HepG2 (cell line): ENCODE results near the gene ZKSCAN8. TPM values are rescaled to one million over a fixed set of nuclear protein-coding genes. Genes with fewer than 3 reads are reported as not detected.

Experiments
- ATAC-seq: fragments of 200-7000 bp; cut with Tn5 transposase; 3 replicates; pipeline ENCODE4 v1.9.1; 2020; ENCODE audit warnings: mild to moderate bottlenecking, moderate library complexity
- BruUV-seq: library from RNA; stranded (reverse); fragments of 400-500 nt; replicated peaks from 2 replicates; lab custom pipeline; 2021; lab: Mats Ljungman, UMichigan
- CTCF ChIA-PET: fragments of 300-600 bp; formaldehyde crosslinking; extraction: SDS; loops from one replicate; lab custom pipeline; 2021; ENCODE audit warnings: low total read pairs, inconsistent platforms, low intra/inter-chr PET ratio; lab: Yijun Ruan, JAX
- POLR2A ChIA-PET: fragments of 350-600 bp; sonication (Branson Sonifier 250); formaldehyde crosslinking; loops from one replicate; lab custom pipeline; 2020; ENCODE audit warnings: antibody characterized with exemption, inconsistent platforms; lab: Yijun Ruan, JAX
- DNase-seq: peaks from one replicate; pipeline ENCODE4 v3.0.0-alpha.2; 2015; ENCODE audit warnings: low spot score
- FAIRE-seq: peaks from 3 replicates; lab custom pipeline; 2011; peaks lifted over from hg19 to GRCh38; lab: Jason Lieb, UNC
- H2AFZ ChIP-seq: one replicate; pipeline ENCODE4 v1.6.1; 2011; ENCODE audit warnings: low read length, inconsistent platforms
- H3K27ac ChIP-seq: fragments of 300-600 bp; 3 replicates; pipeline ENCODE4 v1.8.0; 2011; ENCODE audit warnings: mixed run types, mild to moderate bottlenecking, mixed read lengths, low read length, inconsistent platforms; ENCODE audit not compliant: insufficient read depth; ENCODE audit errors: extremely low read length
- H3K27me3 ChIP-seq, 2 experiments: fragments of 200-600 bp in 1 of 2; 2 replicates in 1 of 2; 3 replicates in 1 of 2; pipeline versions ENCODE4 v1.6.0 to v1.8.0; 2011; ENCODE audit warnings: low read length in 2 of 2, mild to moderate bottlenecking in 2 of 2, moderate library complexity in 2 of 2, inconsistent platforms in 1 of 2; ENCODE audit not compliant: insufficient read depth in 2 of 2, control insufficient read depth in 1 of 2
- H3K36me3 ChIP-seq, 2 experiments: fragments of 200-600 bp in 1 of 2; replicated peaks in 1 of 2; 2 replicates in 1 of 2; 3 replicates in 1 of 2; pipeline versions ENCODE4 v1.5.1 to v1.8.0; 2011; ENCODE audit warnings: low read length in 2 of 2, inconsistent platforms in 1 of 2; ENCODE audit not compliant: insufficient read depth in 2 of 2, control insufficient read depth in 1 of 2
- H3K4me1 ChIP-seq: 2 replicates; pipeline ENCODE4 v1.5.1; 2012; ENCODE audit warnings: low read length, inconsistent platforms; ENCODE audit not compliant: insufficient read depth
- H3K4me2 ChIP-seq: 2 replicates; pipeline ENCODE4 v1.6.0; 2011; ENCODE audit warnings: low read depth, low read length, inconsistent platforms
- H3K4me3 ChIP-seq, 3 experiments: fragments of 200-600 bp in 1 of 3; sonication (generic), shearing (Covaris generic) in 1 of 3; replicated peaks in 1 of 3; 2 replicates each; pipeline ENCODE4 v1.5.1; 2011 to 2016; ENCODE audit warnings: low read length in 3 of 3, inconsistent platforms in 2 of 3, low read depth in 2 of 3, mild to moderate bottlenecking in 2 of 3, control low read depth in 1 of 3, mixed read lengths in 1 of 3; ENCODE audit not compliant: insufficient read depth in 1 of 3
- H3K79me2 ChIP-seq: one replicate; pipeline ENCODE4 v1.6.1; 2011; ENCODE audit warnings: low read length, inconsistent platforms; ENCODE audit not compliant: insufficient read depth
- H3K9ac ChIP-seq: 2 replicates; pipeline ENCODE4 v1.6.0; 2011; ENCODE audit warnings: mild to moderate bottlenecking, low read depth, low read length, inconsistent platforms; ENCODE audit not compliant: insufficient read depth
- H3K9me3 ChIP-seq: 2 replicates; pipeline ENCODE4 v1.5.1; 2012; ENCODE audit warnings: mild to moderate bottlenecking, low read length
- H4K20me1 ChIP-seq: 2 replicates; pipeline ENCODE4 v1.6.0; 2011; ENCODE audit warnings: inconsistent platforms, mild to moderate bottlenecking, low read length, moderate library complexity; ENCODE audit not compliant: insufficient read depth
- IKZF4 ChIP-seq: sonication (generic); formaldehyde crosslinking; IDR thresholded peaks from 2 replicates; pipeline ENCODE4 v1.5.1; 2020; ENCODE audit warnings: borderline replicate concordance, mild to moderate bottlenecking, low read depth, missing genetic modification reagents; ENCODE audit errors: not compliant biosample characterization
- MBD4 ChIP-seq: IDR thresholded peaks from 2 replicates; pipeline ENCODE4 v1.6.1; 2012; ENCODE audit warnings: low read length, inconsistent platforms, borderline replicate concordance
- MEIS1 ChIP-seq: sonication (generic); formaldehyde crosslinking; IDR thresholded peaks from 2 replicates; pipeline ENCODE4 v1.9.0; 2021; ENCODE audit warnings: mild to moderate bottlenecking, missing genetic modification reagents, moderate library complexity, borderline replicate concordance
- NFE2L1 ChIP-seq: sonication (generic); formaldehyde crosslinking; IDR thresholded peaks from 2 replicates; pipeline ENCODE4 v1.4.0; 2020; ENCODE audit warnings: missing genetic modification reagents, mild to moderate bottlenecking, borderline replicate concordance
- NR1H2 ChIP-seq: sonication (generic); formaldehyde crosslinking; IDR thresholded peaks from 2 replicates; pipeline ENCODE4 v1.8.1; 2022; ENCODE audit warnings: low read depth, missing genetic modification reagents, borderline replicate concordance
- RAD21 ChIP-seq: fragments of 450-650 bp; formaldehyde crosslinking; IDR thresholded peaks from 2 replicates; pipeline ENCODE4 v1.5.0; 2020; ENCODE audit warnings: mild to moderate bottlenecking
- RBAK ChIP-seq: sonication (generic); formaldehyde crosslinking; IDR thresholded peaks from 2 replicates; pipeline ENCODE4 v1.5.1; 2020; ENCODE audit warnings: mild to moderate bottlenecking, missing genetic modification reagents
- SMC3 ChIP-seq: IDR thresholded peaks from 2 replicates; pipeline ENCODE4 v1.6.1; 2011; ENCODE audit warnings: low read length, improper control_type of control experiment
- SNAPC2 ChIP-seq: sonication (generic); formaldehyde crosslinking; IDR thresholded peaks from 2 replicates; pipeline ENCODE4 v1.8.1; 2022; ENCODE audit warnings: mild to moderate bottlenecking, missing genetic modification reagents
- ZBTB1 ChIP-seq: sonication (generic); formaldehyde crosslinking; IDR thresholded peaks from 2 replicates; pipeline ENCODE4 v1.4.0; 2020; ENCODE audit warnings: missing genetic modification reagents, borderline replicate concordance
- ZBTB38 ChIP-seq: sonication (generic); formaldehyde crosslinking; IDR thresholded peaks from 2 replicates; pipeline ENCODE4 v1.5.1; 2020; ENCODE audit warnings: mild to moderate bottlenecking, missing genetic modification reagents
- ZMYM2 ChIP-seq: sonication (generic); formaldehyde crosslinking; IDR thresholded peaks from 2 replicates; pipeline ENCODE4 v1.8.0; 2022; ENCODE audit warnings: mild to moderate bottlenecking, missing genetic modification reagents
- ZNF230 ChIP-seq: sonication (generic); formaldehyde crosslinking; IDR thresholded peaks from 2 replicates; pipeline ENCODE4 v1.4.0; 2020; ENCODE audit warnings: mild to moderate bottlenecking, missing genetic modification reagents
- ZNF260 ChIP-seq: sonication (generic); formaldehyde crosslinking; IDR thresholded peaks from 2 replicates; pipeline ENCODE4 v1.4.0; 2020; ENCODE audit warnings: missing genetic modification reagents, low read depth, mild to moderate bottlenecking, borderline replicate concordance
- ZNF281 ChIP-seq: sonication (generic); formaldehyde crosslinking; IDR thresholded peaks from 2 replicates; pipeline ENCODE4 v1.4.0; 2020; ENCODE audit warnings: missing genetic modification reagents, borderline replicate concordance
- ZNF558 ChIP-seq: sonication (generic); formaldehyde crosslinking; IDR thresholded peaks from 2 replicates; pipeline ENCODE4 v1.9.0; 2022; ENCODE audit warnings: mild to moderate bottlenecking, missing genetic modification reagents, borderline replicate concordance
- ZNF704 ChIP-seq: sonication (generic); formaldehyde crosslinking; IDR thresholded peaks from 2 replicates; pipeline ENCODE4 v1.8.1; 2023; ENCODE audit warnings: mild to moderate bottlenecking, inconsistent platforms, moderate library complexity, missing genetic modification reagents, borderline replicate concordance
- ZSCAN31 ChIP-seq: sonication (generic); formaldehyde crosslinking; IDR thresholded peaks from 2 replicates; pipeline ENCODE4 v1.5.0; 2020; ENCODE audit warnings: low read depth, mild to moderate bottlenecking, missing genetic modification reagents
- WGBS: methylation state at CpG from one replicate; pipeline ENCODE4 v1.1.6; 2017; ENCODE audit warnings: low lambda C conversion rate; 5-methylcytosine and 5-hydroxymethylcytosine counted together
- in situ Hi-C: cut with HindIII; loops from 2 replicates; pipeline ENCODE4 v1.10.0; 2017; ENCODE audit warnings: low pct_unique_long_range_greater_than_20kb; ENCODE audit not compliant: extremely low pct_ligation_motif_present
- intact Hi-C: fragments of 100-400 bp; cut with micrococcal nuclease; formaldehyde crosslinking; loops from one replicate; pipeline ENCODE4 v1.10.0; 2022; ENCODE audit not compliant: unreplicated experiment
- polyA plus RNA-seq, 8 experiments: library from polyadenylated mRNA; depleted of rRNA in 3 of 8; stranded (reverse) in 7 of 8; unstranded in 1 of 8; fragments of >200 nt; fragmentation: Illumina TruSeq in 4 of 8; extraction: Trizol in 4 of 8; gene quantifications; 2 replicates each; pipeline versions ENCODE4 v1.2.1 to v1.2.3, GENCODE V29; 2011 to 2016; ENCODE audit warnings: low read depth in 4 of 8, missing spikeins in 1 of 8, mixed read lengths in 1 of 8; ENCODE audit not compliant: insufficient read depth in 1 of 8
- total RNA-seq, 5 experiments: library from RNA; depleted of rRNA; stranded (reverse); fragments of >200 nt; fragmentation: Illumina TruSeq; extraction: Trizol; gene quantifications; 2 replicates each; pipeline ENCODE4 v1.2.3, GENCODE V29; 2016; ENCODE audit warnings: low read depth in 1 of 5

ZKSCAN8 gene
- total and polyA plus RNA-seq, 2 of the 13 experiments (the other 11 are each of a cell fraction or from before 2014, with no cell fraction given): 12.4 to 20.9 TPM

- H3K79me2 ChIP-seq: no peaks in the 10 kb centered on the region
- in situ Hi-C loops: no loop called here
- DNase-seq (no peak), FAIRE-seq (no peak), ATAC-seq (no peak)
- 74% methylated on average over 2 of the region's 2 CpGs for WGBS
- intact Hi-C loops: no loop called here
- TF ChIP-seq SNAPC2 (no peak), ZMYM2 (CRISPR knock-in tag) (no peak), NR1H2 (CRISPR knock-in tag) (no peak), SMC3 (no peak), ZSCAN31 (CRISPR knock-in tag) (no peak), ZNF558 (CRISPR knock-in tag) (no peak), ZBTB1 (no peak), IKZF4 (CRISPR knock-in tag) (no peak), ZNF704 (CRISPR knock-in tag) (no peak), RBAK (CRISPR knock-in tag) (no peak), RAD21 (CRISPR knock-in tag) (no peak), ZNF230 (CRISPR knock-in tag) (no peak), MEIS1 (CRISPR knock-in tag) (no peak), MBD4 (no peak), ZNF260 (no peak), ZBTB38 (no peak), NFE2L1 (CRISPR knock-in tag) (no peak), ZNF281 (CRISPR knock-in tag) (no peak)
- no peak overlapping the region for H3K27ac ChIP-seq
- no peak overlapping the region for H3K4me2 ChIP-seq
- no peaks in the 10 kb centered on the region; a peak in 1 of 5 replicates for H3K27me3 ChIP-seq
- no TSS peak for BruUV-seq
- ChIA-PET POLR2A (interaction anchor here (1.0 kb wide), 1 partner anchor 10 kb away, joined by 3 read pairs; no protein-coding TSS in a partner anchor), CTCF (no interaction called here)
- no peak overlapping the region for H3K4me3 ChIP-seq
- no peaks in the 10 kb centered on the region for H3K9me3 ChIP-seq
- no peak overlapping the region for H2AFZ ChIP-seq
- H3K9ac ChIP-seq: no peak overlapping the region
- H3K4me1 ChIP-seq: no peaks in the 10 kb centered on the region
- H3K36me3 ChIP-seq: 0 out of 5 replicates have a peak, but pooled peaks cover 0 to 1% of the 10 kb centered on the region in 2 experiments
- H4K20me1 ChIP-seq: no peaks in the 10 kb centered on the region
Observed at GRCh38 chr6:28171271-28171670, 29.6 kb downstream of the ZKSCAN8 start.
